K562 (cell line): ENCODE results near the gene ACOT7. TPM values are rescaled to one million over a fixed set of nuclear protein-coding genes. Genes with fewer than 3 reads are reported as not detected.

ENCODE experiments used
- AFF4 ChIP-seq: sonication (generic); formaldehyde crosslinking; IDR thresholded peaks from 2 replicates; pipeline ENCODE4 v1.8.0; 2023; ENCODE audit warnings: mild to moderate bottlenecking, missing genetic modification reagents
- CC2D1A ChIP-seq: fragments of 450-650 bp; IDR thresholded peaks from 2 replicates; pipeline ENCODE4 v1.6.1; 2017; ENCODE audit warnings: mild to moderate bottlenecking
- CTBP1 ChIP-seq: fragments of 450-650 bp; IDR thresholded peaks from 2 replicates; pipeline ENCODE4 v1.6.1; 2016; ENCODE audit warnings: borderline replicate concordance
- MAX ChIP-seq: sonication (generic); formaldehyde crosslinking; IDR thresholded peaks from 2 replicates; pipeline ENCODE4 v1.9.0; 2022; ENCODE audit warnings: mild to moderate bottlenecking, missing genetic modification reagents
- OTX1 ChIP-seq: fragments of 450-650 bp; formaldehyde crosslinking; IDR thresholded peaks from 2 replicates; pipeline ENCODE4 v1.4.0; 2022; ENCODE audit warnings: mild to moderate bottlenecking
- PCBP2 ChIP-seq: fragments of 200-400 bp; formaldehyde crosslinking; IDR thresholded peaks from 2 replicates; pipeline ENCODE4 v1.6.1; 2018; ENCODE audit warnings: low read length, low read depth, mild to moderate bottlenecking, moderate library complexity; ENCODE audit not compliant: poor library complexity, severe bottlenecking
- RB1 ChIP-seq: fragments of 450-650 bp; IDR thresholded peaks from 2 replicates; pipeline ENCODE4 v1.6.1; 2017; ENCODE audit warnings: low read depth, mild to moderate bottlenecking
- REST ChIP-seq, 2 experiments: fragments of 450-650 bp; formaldehyde crosslinking in 1 of 2; IDR thresholded peaks; 2 replicates each; pipeline versions ENCODE4 v1.4.0 to v1.6.1; 2014 to 2020; ENCODE audit warnings: mild to moderate bottlenecking in 2 of 2, borderline replicate concordance in 1 of 2, low read depth in 1 of 2
- THRB ChIP-seq: fragments of 450-650 bp; formaldehyde crosslinking; conservative IDR thresholded peaks from 2 replicates; pipeline ENCODE4 v1.4.0; 2022; ENCODE audit warnings: mild to moderate bottlenecking, missing genetic modification characterization
- ZBTB26 ChIP-seq: fragments of 450-650 bp; formaldehyde crosslinking; IDR thresholded peaks from 2 replicates; pipeline ENCODE4 v1.4.0; 2022; ENCODE audit warnings: missing genetic modification characterization
- ZNF77 ChIP-seq: fragments of 250-450 bp; sonication (Bioruptor Pico); IDR thresholded peaks from 2 replicates; pipeline ENCODE4 v1.5.0; 2020
- polyA plus RNA-seq, 8 experiments: library from polyadenylated mRNA; depleted of rRNA in 4 of 8; stranded (reverse) in 5 of 8; unstranded in 3 of 8; fragments of >200 nt; fragmentation: Nextera tagmentation in 2 of 8; fragmentation: Illumina TruSeq in 1 of 8; extraction: Ambion mirVana in 2 of 8; extraction: Trizol in 1 of 8; gene quantifications; 2 replicates each; pipeline versions ENCODE4 v1.2.1 to v1.2.3, GENCODE V29; 2011 to 2014; ENCODE audit warnings: inconsistent platforms in 1 of 8, missing spikeins in 1 of 8
- total RNA-seq, 7 experiments: library from RNA; depleted of rRNA in 6 of 7; stranded (reverse); fragments of >200 nt in 6 of 7; fragmentation: Illumina TruSeq in 2 of 7; extraction: Trizol in 2 of 7; gene quantifications; 2 replicates each; pipeline versions ENCODE4 v1.2.1 to v1.2.3, GENCODE V29; 2011 to 2021; ENCODE audit warnings: low replicate concordance in 1 of 7

Gene ACOT7
- total and polyA plus RNA-seq, 9 of the 15 experiments (the other 6 are each of a cell fraction or from before 2014, with no cell fraction given): 7.0 to 92.6 (median 37.2) TPM

- TF ChIP-seq ZBTB26 (CRISPR knock-in tag): peak; percentile 90
- no peak for TF ChIP-seq PCBP2
- TF ChIP-seq THRB (CRISPR knock-in tag): peak; percentile 86
- TF ChIP-seq AFF4 (CRISPR knock-in tag): no peak
- TF ChIP-seq MAX (CRISPR knock-in tag): peak; percentile 38; the same call in 1 of the 2 replicates
- TF ChIP-seq CC2D1A: peak; percentile 94
- peak; percentile 91 for TF ChIP-seq REST (IDR thresholded peaks at IDR 0.05; ENCODE audit: borderline replicate concordance)
- TF ChIP-seq REST (CRISPR knock-in tag; IDR thresholded peaks at IDR 0.05; ENCODE audit: low read depth): no peak
- TF ChIP-seq ZNF77: no peak
- 0 out of 2 replicates have a peak, but pooled peaks have one; percentile 21 for TF ChIP-seq CTBP1
- TF ChIP-seq OTX1 (CRISPR knock-in tag): peak; percentile 89; the same call in 1 of the 2 replicates
- peak; percentile 24; the same call in 1 of the 2 replicates for TF ChIP-seq RB1
Measured at GRCh38 chr1:6347641-6348487, 45.7 kb downstream of the ACOT7 start (continued).
